ENCODE measurements around the gene KCNQ4.

GRCh38 chr1:40855513-40855912 is 71.9 kb downstream of the KCNQ4 start:
- TF ChIP-seq REST (IDR thresholded peaks at IDR 0.05; ENCODE audit: insufficient replicate concordance, low read depth) (no peak), POLR2AphosphoS5 (IDR thresholded peaks at IDR 0.05; ENCODE audit: low read depth) (no peak), SPI1 (IDR thresholded peaks at IDR 0.05; ENCODE audit: borderline replicate concordance, low read depth) (no peak)
- TF ChIP-seq, protein P1, sequence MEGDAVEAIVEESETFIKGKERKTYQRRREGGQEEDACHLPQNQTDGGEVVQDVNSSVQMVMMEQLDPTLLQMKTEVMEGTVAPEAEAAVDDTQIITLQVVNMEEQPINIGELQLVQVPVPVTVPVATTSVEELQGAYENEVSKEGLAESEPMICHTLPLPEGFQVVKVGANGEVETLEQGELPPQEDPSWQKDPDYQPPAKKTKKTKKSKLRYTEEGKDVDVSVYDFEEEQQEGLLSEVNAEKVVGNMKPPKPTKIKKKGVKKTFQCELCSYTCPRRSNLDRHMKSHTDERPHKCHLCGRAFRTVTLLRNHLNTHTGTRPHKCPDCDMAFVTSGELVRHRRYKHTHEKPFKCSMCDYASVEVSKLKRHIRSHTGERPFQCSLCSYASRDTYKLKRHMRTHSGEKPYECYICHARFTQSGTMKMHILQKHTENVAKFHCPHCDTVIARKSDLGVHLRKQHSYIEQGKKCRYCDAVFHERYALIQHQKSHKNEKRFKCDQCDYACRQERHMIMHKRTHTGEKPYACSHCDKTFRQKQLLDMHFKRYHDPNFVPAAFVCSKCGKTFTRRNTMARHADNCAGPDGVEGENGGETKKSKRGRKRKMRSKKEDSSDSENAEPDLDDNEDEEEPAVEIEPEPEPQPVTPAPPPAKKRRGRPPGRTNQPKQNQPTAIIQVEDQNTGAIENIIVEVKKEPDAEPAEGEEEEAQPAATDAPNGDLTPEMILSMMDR (IDR thresholded peaks at IDR 0.05; ENCODE audit: insufficient read depth, low read length), result no peak
